ENCODE results near the gene GUCY1B1. TPM values are rescaled to one million over a fixed set of nuclear protein-coding genes. Genes with fewer than 3 reads are reported as not detected.

GUCY1B1 gene
- total RNA-seq, 1 experiment from 2014 or later = 0.50 TPM

DNA sequence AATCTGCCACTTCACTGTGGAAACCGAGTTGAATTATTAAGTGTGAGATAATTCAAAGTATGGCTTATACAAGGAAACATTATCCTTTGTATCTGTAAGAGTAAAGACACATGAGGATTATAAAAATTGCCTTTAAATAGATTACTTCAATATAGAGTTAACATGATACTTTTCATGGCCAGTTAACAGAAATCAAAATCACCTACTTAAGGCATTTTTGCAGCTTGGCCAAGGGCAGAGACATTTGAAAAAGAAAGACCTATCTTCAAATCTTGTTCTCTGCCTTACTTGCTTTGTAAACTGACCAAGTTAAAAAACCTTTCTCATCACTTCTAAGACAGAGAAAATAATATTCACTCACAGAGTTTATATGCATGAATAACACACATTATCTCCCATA lies 44.9 kb upstream of the GUCY1B1 start:
- H3K4me3 Mint-ChIP-seq = no peak overlapping the region
- H3K56ac ChIP-seq (ENCODE audit: insufficient read length, low read depth, low read length) = no peak overlapping the region
- no peaks in the 10 kb centered on the region for H3K79me1 ChIP-seq (ENCODE audit: insufficient read depth, low read depth, low read length, poor library complexity, severe bottlenecking)
- WGBS (ENCODE audit: extremely low coverage, insufficient read length, low lambda C conversion rate) = no CpG with 5 or more reads among the region's 1 CpG
- H3K27ac ChIP-seq (ENCODE audit: insufficient read length, low read depth, low read length) = no peak overlapping the region
- no peak overlapping the region for H2BK5ac ChIP-seq (ENCODE audit: insufficient read length, low read length)
- no peak overlapping the region for H2AFZ ChIP-seq (ENCODE audit: low read length)
- no peak for DNase-seq
- no peak overlapping the region for H3K27ac Mint-ChIP-seq
- no peak overlapping the region for H2BK12ac ChIP-seq (ENCODE audit: insufficient read length, low read depth, low read length)
- no peaks in the 10 kb centered on the region for H3K4me1 Mint-ChIP-seq
- peaks cover 6% of the 10 kb centered on the region for H3K27me3 Mint-ChIP-seq (ENCODE audit: low read depth)
- no peak overlapping the region for H3K18ac ChIP-seq (ENCODE audit: insufficient read length, low read depth, low read length)
- H3K4me2 ChIP-seq (ENCODE audit: insufficient read depth, insufficient read length, low read length) = no peak overlapping the region
- no peaks in the 10 kb centered on the region for H3K36me3 Mint-ChIP-seq (ENCODE audit: insufficient read depth in 1 of 3, low read depth in 3 of 3)
- no peak overlapping the region for H4K5ac ChIP-seq (ENCODE audit: insufficient read length, low read depth, low read length)
- H3K9ac ChIP-seq (ENCODE audit: extremely low read depth, insufficient read length, low read length) = no peak overlapping the region
- H3K14ac ChIP-seq (ENCODE audit: insufficient read depth, low read length) = no peak overlapping the region
- H3K23ac ChIP-seq (ENCODE audit: insufficient read length, low read depth, low read length) = no peak overlapping the region
- H3K27me3 ChIP-seq (ENCODE audit: insufficient read depth, low read length) = no peaks in the 10 kb centered on the region
- H3T11ph ChIP-seq (ENCODE audit: low read length) = no peak overlapping the region
- no peaks in the 10 kb centered on the region for H3K4me1 ChIP-seq (ENCODE audit: insufficient read depth, low read length)
- no peaks in the 10 kb centered on the region for H3K23me2 ChIP-seq (ENCODE audit: insufficient read length, low read depth, low read length, poor library complexity, severe bottlenecking)
- H3K9me3 Mint-ChIP-seq = no peaks in the 10 kb centered on the region
- no peak overlapping the region for H4K91ac ChIP-seq (ENCODE audit: insufficient read length, low read depth, low read length)
- no peak overlapping the region for H2BK120ac ChIP-seq (ENCODE audit: low read depth, low read length, poor library complexity, severe bottlenecking)
- H3K79me2 ChIP-seq (ENCODE audit: insufficient read depth, low read length) = no peaks in the 10 kb centered on the region
- H4K8ac ChIP-seq (replicated peaks; ENCODE audit: insufficient read length, low read depth, low read length) = no peak overlapping the region
- no peaks in the 10 kb centered on the region for H4K20me1 ChIP-seq (ENCODE audit: control insufficient read depth, insufficient read depth, insufficient read length)
- no peak overlapping the region for H2BK15ac ChIP-seq (ENCODE audit: low read depth, low read length)
- no peak overlapping the region for H2AK5ac ChIP-seq (ENCODE audit: insufficient read length, low read length)
- no peak overlapping the region for H2BK20ac ChIP-seq (ENCODE audit: low read depth, low read length, poor library complexity, severe bottlenecking)
- H3K4ac ChIP-seq (ENCODE audit: low read depth, low read length) = no peak overlapping the region
- H3K9me3 ChIP-seq (ENCODE audit: control insufficient read depth, low read depth, low read length) = no peaks in the 10 kb centered on the region
- TF ChIP-seq, protein P1, sequence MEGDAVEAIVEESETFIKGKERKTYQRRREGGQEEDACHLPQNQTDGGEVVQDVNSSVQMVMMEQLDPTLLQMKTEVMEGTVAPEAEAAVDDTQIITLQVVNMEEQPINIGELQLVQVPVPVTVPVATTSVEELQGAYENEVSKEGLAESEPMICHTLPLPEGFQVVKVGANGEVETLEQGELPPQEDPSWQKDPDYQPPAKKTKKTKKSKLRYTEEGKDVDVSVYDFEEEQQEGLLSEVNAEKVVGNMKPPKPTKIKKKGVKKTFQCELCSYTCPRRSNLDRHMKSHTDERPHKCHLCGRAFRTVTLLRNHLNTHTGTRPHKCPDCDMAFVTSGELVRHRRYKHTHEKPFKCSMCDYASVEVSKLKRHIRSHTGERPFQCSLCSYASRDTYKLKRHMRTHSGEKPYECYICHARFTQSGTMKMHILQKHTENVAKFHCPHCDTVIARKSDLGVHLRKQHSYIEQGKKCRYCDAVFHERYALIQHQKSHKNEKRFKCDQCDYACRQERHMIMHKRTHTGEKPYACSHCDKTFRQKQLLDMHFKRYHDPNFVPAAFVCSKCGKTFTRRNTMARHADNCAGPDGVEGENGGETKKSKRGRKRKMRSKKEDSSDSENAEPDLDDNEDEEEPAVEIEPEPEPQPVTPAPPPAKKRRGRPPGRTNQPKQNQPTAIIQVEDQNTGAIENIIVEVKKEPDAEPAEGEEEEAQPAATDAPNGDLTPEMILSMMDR (conservative IDR thresholded peaks at IDR 0.05) = no peak

Measured in H9 (cell line).